Neural cell (in vitro differentiated cells): ENCODE results near the gene TMEM35B.

Experiments
- CTCF ChIP-seq: fragments of 450-650 bp; IDR thresholded peaks from 2 replicates; pipeline ENCODE4 v1.5.1; 2014; ENCODE audit warnings: antibody characterized with exemption, mild to moderate bottlenecking, moderate library complexity; ENCODE audit not compliant: poor library complexity, severe bottlenecking
- EP300 ChIP-seq: fragments of 450-650 bp; conservative IDR thresholded peaks from 2 replicates; pipeline ENCODE4 v1.6.1; 2014; ENCODE audit warnings: antibody characterized with exemption, mild to moderate bottlenecking, moderate library complexity; ENCODE audit not compliant: poor library complexity, severe bottlenecking
- EZH2 ChIP-seq: fragments of 200-600, 300-800 bp; shearing (Covaris generic), sonication (generic); IDR thresholded peaks from 2 replicates; pipeline ENCODE4 v1.6.1; 2014; ENCODE audit warnings: antibody characterized with exemption, low read length, borderline replicate concordance, mild to moderate bottlenecking; ENCODE audit not compliant: insufficient read depth, poor library complexity, severe bottlenecking
- POLR2AphosphoS5 ChIP-seq: IDR thresholded peaks from 2 replicates; pipeline ENCODE4 v1.6.1; 2012
- REST ChIP-seq: IDR thresholded peaks from 2 replicates; pipeline ENCODE4 v1.6.1; 2012; ENCODE audit warnings: borderline replicate concordance
- SMC3 ChIP-seq: fragments of 450-650 bp; conservative IDR thresholded peaks from 2 replicates; pipeline ENCODE4 v1.6.1; 2014; ENCODE audit warnings: antibody characterized with exemption, mild to moderate bottlenecking, moderate library complexity; ENCODE audit not compliant: poor library complexity
- TAF1 ChIP-seq: IDR thresholded peaks from 2 replicates; pipeline ENCODE4 v1.6.1; 2012; ENCODE audit warnings: low read depth

GRCh38 chr1:34975771-34976170 lies 9.4 kb downstream of the TMEM35B start:
- TF ChIP-seq CTCF (no peak), EZH2 (no peak), TAF1 (no peak), REST (no peak), EP300 (no peak), POLR2AphosphoS5 (no peak), SMC3 (no peak)
